GM19238 (cell line): Measurements from ENCODE around the gene SGO2.

Source experiments
- DNase-seq: peaks from one replicate; pipeline ENCODE4 v3.0.0; 2011; ENCODE audit warnings: low spot score; ENCODE audit not compliant: insufficient read length

The SGO2 gene, protein sequence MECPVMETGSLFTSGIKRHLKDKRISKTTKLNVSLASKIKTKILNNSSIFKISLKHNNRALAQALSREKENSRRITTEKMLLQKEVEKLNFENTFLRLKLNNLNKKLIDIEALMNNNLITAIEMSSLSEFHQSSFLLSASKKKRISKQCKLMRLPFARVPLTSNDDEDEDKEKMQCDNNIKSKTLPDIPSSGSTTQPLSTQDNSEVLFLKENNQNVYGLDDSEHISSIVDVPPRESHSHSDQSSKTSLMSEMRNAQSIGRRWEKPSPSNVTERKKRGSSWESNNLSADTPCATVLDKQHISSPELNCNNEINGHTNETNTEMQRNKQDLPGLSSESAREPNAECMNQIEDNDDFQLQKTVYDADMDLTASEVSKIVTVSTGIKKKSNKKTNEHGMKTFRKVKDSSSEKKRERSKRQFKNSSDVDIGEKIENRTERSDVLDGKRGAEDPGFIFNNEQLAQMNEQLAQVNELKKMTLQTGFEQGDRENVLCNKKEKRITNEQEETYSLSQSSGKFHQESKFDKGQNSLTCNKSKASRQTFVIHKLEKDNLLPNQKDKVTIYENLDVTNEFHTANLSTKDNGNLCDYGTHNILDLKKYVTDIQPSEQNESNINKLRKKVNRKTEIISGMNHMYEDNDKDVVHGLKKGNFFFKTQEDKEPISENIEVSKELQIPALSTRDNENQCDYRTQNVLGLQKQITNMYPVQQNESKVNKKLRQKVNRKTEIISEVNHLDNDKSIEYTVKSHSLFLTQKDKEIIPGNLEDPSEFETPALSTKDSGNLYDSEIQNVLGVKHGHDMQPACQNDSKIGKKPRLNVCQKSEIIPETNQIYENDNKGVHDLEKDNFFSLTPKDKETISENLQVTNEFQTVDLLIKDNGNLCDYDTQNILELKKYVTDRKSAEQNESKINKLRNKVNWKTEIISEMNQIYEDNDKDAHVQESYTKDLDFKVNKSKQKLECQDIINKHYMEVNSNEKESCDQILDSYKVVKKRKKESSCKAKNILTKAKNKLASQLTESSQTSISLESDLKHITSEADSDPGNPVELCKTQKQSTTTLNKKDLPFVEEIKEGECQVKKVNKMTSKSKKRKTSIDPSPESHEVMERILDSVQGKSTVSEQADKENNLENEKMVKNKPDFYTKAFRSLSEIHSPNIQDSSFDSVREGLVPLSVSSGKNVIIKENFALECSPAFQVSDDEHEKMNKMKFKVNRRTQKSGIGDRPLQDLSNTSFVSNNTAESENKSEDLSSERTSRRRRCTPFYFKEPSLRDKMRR

GRCh38 chr2:200525882-200526651, at the start of gene SGO2:
Gene SGO2, plus strand, starts transcription at chr2:200526207. Its CDS starts 6,769 bp downstream, at chr2:200532976.
- peak; percentile 87 for DNase-seq

DNA sequence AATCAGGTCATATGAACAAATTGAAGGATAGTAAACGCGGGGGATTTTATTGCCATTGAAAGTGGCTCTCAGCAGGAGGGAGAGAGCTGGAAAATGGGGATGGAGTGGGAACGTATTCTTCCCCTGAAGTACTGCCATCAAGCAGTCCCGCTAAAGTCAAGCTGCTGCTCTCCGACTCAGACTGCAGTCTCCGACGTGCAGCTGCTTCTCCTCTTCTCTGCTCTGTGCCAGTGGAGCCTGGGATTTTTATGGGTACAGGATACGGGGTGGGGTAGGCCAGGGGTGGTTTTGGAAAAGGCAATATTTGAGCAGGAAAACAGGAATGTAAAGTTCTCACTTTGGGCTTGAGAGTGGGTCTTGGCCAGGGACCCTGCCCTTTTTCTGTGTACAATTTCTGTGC, 49.2 kb upstream of the SGO2 start:
- DNase-seq: no peak

DNA sequence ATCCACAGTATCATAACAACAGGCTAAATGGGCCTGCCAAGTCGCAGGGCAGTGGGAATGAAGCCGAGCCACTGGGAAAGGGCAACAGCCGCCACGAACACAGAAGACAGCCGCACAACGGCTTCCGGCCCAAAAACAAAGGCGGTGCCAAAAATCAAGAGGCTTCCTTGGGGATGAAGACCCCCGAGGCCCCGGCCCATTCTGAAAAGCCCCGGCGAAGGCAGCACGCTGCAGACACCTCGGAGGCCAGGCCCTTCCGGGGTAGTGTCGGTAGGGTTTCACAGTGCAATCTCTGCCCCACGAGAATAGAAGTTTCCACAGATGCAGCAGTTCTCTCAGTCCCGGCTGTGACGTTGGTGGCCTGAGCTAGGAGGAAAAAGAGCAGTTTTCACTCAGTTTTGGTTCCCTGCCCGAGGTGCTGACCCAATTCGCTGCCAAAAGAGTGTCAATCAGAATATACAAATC, 48.3 kb upstream of the SGO2 start:
- no peak for DNase-seq

DNA sequence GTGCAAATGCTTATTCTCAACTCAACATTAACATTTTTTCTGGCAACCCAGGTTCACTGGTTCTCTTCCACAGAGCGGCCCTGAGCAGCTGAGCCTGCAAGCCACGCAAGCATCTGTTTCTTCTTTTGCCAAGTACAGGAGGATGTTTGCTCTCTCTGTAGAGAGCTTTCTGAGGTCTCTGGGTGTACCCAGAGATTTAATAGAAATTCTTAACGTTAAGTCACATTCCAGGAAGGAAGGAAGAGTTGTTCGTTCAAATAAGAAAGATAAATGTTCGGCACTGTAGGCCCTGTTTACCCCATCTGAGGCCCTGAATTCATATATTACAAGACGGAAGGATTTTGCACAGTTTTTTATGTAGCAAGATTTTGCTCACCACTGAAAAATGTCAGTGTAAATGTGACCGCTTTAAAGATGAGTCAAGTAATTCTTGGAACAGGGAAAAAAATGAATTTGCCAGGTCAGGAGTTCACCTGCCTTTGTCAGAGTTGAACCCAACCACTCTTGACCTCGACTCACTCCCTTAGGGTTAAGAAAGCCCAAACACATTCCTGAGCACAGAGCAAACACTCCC, 46.2 kb upstream of the SGO2 start:
- DNase-seq: no peak

- DNase-seq: peak; percentile 13
Measured at GRCh38 chr2:200482194-200482593, 43.8 kb upstream of the SGO2 start.

GRCh38 chr2:200483729-200484198, 42.2 kb upstream of the SGO2 start:
- DNase-seq: no peak

DNA sequence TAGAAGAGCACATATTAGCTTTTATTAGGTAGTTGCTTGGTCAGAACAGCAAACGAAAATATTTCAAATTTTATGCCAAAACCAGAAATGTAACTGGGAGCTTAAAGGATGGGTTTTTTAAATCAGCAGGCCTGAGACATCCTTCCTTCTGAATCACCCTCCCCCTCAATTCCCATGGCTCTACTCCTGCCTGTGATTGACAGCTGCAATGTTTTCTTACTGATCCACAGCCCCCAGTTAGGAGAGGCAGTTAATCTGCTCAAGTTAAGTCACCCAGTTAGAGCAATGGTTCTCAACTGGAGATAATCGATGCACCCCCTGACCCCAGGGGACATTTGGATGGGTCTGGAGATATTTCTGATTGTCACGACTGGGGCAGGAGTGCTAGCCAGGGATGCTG, 41.1 kb upstream of the SGO2 start:
- DNase-seq: no peak

- no peak for DNase-seq
Measured at GRCh38 chr2:200486529-200486928, 39.5 kb upstream of the SGO2 start.

DNA sequence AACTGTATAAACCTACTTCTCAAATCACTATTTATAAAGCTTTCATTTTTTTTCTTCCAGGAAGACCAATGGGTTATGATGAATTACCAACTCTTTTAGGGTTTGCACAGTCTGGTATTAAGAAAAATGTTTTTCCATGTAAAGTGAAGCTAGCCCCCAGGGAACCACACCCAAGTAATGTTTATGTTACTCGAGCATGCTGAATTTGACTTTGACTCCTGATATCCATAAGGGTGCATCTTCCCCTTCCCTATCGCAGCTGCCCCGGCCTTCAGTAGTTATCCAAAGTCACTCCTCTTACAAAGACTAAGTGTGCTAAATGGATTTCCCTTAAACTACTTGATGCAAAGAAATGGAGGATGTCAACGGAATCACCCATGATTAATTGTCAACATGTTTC, 37.8 kb upstream of the SGO2 start:
- no peak for DNase-seq

- DNase-seq: no peak
Measured at GRCh38 chr2:200490001-200490400, 36.0 kb upstream of the SGO2 start.

GRCh38 chr2:200492656-200493055, 33.4 kb upstream of the SGO2 start:
- DNase-seq: no peak

DNA sequence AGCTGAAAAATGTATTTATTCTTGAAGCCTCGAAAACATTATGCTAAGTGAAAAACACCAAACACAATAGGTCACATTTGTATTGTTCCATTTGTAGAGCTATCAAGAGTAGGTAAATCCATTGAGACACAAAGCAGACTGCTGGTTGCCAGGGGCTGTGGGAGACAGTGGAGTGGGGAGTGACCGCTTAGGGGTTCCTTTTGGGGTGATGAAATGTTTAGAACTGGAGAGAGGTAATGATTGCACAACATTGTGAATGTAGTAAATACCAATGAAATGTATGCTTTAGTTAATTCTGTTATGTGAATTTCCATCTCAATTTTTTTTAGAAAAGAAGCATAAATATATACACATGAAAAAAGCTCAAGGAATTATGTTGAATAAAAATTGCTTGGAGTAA, 32.0 kb upstream of the SGO2 start:
- no peak for DNase-seq

- no peak for DNase-seq
Measured at GRCh38 chr2:200496696-200497095, 29.3 kb upstream of the SGO2 start.

GRCh38 chr2:200498402-200499162, 27.4 kb upstream of the SGO2 start:
- no peak for DNase-seq

GRCh38 chr2:200502196-200502595, 23.8 kb upstream of the SGO2 start:
- DNase-seq: no peak

DNA sequence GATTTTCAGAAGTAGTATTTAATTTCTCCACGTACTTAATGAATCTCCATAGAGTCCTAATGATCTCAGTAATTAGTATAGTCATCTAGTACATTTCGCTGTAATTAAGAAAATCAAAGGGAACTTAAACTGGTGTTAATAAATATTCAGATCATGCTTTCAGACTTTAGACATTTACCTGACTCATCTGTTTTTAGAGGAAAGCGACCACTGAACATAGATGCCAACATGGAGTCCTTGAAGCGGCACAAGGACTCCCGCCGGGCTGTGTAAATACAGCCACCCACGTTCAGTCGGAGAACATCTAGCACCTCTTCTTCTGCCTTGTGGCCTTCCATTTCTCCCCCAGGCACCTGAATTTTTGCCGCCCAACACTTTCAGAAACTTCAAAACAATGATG, 19.3 kb upstream of the SGO2 start:
- DNase-seq: no peak

DNA sequence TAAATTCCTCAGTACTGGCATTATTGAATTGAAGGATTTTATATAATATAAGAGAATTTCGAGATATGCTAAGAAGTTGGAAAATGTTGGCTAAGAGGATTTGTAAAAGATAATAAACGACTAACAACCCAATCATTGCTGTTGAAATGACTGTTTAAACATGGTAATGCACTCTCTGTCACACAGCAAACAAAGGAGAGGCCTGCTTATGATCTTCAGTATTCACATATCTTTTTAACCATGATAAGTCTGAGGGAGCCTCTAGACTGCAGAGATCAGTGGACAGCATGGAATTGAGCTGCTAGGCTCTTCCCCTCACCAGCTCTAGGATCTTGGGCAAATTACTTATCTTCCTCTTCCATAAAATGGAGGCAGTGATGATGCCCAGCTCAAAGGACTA, 18.8 kb upstream of the SGO2 start:
- DNase-seq: no peak

DNA sequence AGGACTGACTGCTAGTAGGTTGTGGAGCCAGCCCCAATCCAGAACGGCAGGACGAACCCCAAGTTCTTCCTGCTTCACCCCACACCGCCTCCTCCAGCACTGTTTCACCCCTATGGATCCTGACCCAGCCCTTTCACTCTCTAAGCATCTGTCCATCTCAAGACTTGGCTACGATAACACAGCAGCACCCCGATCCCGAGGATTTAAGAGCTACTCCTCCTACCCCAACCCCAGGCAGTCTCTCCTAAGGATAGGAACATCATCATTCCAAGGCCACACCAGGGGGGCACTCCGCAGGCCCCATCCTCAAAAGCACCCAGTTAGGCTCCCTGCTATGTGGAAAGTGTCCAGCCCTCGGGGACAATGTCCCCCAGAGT, 16.8 kb upstream of the SGO2 start:
- peak; percentile 7 for DNase-seq

DNA sequence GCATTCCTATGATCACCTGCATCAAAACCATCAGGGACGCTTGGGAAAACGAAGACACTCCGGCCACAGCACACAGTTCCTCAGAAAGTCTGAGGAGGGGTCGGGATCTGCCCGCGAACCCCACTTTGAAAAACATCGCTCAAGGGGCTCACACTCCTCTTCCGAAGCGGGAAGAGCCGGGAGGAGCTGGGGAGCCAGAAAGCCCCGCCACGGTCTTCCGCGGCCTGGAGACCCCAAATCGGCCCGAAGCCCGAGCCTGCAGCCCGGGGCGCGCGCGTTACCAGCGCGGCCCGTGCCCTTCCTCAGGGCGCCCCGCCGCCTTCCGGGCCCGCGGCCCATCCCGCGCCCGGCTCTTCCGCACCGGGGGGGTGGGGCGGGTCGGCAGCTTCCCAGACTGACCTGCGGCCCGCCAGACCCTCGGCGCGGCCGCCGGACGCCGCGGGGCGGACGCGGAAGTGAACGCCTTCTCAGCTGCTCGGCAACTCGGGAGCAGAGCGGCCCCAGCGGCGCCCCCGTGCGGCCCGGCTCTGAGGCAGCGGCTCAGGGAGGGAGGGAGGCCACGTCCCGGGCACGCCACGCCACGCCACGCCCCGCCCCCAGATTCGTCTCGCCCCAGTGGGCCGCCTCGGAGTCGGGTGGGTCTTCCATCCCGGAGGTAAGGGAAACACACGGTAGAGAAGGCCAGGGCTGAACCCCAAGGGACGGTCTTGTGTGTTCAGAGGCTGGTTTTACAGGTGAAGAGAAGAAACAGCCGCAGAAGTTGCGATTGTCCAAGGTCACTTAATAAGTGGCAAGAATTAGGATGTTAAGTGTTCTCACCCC, 16.2 kb upstream of the SGO2 start, which contains the start of gene KCTD18:
KCTD18 (minus strand) TSS at position 457 of the 822 bp plus-strand sequence. CDS start 3,052 bp downstream, outside the sequence.
- DNase-seq: peak; percentile 95
